ENCODE measurements around the gene EMP3. TPM values are rescaled to one million over a fixed set of nuclear protein-coding genes. Genes with fewer than 3 reads are reported as not detected.
"Not testable (repeated sequence)": the region's sequence is repeated elsewhere in the genome, so short reads cannot be mapped to it uniquely, and the experiment has no call there.

Gene EMP3
- total and polyA plus RNA-seq, 2 experiments from 2014 or later: 32.5 to 160 TPM

- TF ChIP-seq, protein P1, sequence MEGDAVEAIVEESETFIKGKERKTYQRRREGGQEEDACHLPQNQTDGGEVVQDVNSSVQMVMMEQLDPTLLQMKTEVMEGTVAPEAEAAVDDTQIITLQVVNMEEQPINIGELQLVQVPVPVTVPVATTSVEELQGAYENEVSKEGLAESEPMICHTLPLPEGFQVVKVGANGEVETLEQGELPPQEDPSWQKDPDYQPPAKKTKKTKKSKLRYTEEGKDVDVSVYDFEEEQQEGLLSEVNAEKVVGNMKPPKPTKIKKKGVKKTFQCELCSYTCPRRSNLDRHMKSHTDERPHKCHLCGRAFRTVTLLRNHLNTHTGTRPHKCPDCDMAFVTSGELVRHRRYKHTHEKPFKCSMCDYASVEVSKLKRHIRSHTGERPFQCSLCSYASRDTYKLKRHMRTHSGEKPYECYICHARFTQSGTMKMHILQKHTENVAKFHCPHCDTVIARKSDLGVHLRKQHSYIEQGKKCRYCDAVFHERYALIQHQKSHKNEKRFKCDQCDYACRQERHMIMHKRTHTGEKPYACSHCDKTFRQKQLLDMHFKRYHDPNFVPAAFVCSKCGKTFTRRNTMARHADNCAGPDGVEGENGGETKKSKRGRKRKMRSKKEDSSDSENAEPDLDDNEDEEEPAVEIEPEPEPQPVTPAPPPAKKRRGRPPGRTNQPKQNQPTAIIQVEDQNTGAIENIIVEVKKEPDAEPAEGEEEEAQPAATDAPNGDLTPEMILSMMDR (IDR thresholded peaks at IDR 0.05; ENCODE audit: low read depth, low read length): peak; percentile 41
- H3K4me1 ChIP-seq (ENCODE audit: low read depth): peaks cover 7% of the 10 kb centered on the region
- H3K27ac ChIP-seq: peak overlapping the region; percentile 51
- DNase-seq (ENCODE audit: low read depth in 1 of 2, low spot score in 1 of 2): peak; percentile 39 to 60
- no peaks in the 10 kb centered on the region for H3K36me3 ChIP-seq
- no peaks in the 10 kb centered on the region for H3K27me3 ChIP-seq
- no peaks in the 10 kb centered on the region for H3K9me3 ChIP-seq (ENCODE audit: low read depth)
- no peak overlapping the region for H3K4me3 ChIP-seq
These were observed 16.4 kb upstream of the EMP3 start for GRCh38 chr19:48308631-48309586.

DNA sequence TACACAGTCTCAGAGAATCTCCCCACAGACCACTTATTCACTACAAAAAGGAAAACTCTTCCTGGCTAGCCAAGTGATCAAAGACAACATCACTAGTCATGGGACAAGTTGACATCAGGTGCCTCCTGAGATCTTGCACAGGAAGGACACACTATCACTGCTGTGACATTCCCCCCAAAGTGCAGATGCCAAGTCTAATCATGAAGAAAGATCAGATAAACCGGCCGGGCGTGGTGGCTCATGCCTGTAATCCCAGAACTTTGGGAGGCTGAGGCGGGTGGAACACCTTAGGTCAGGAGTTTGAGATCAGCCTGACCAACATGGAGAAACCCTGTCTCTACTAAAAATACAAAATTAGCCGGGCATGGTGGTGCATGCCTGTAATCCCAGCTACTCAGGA, 15.6 kb upstream of the EMP3 start:
- H3K27ac ChIP-seq: peak overlapping the region; percentile 51

GRCh38 chr19:48310227-48310626, 15.1 kb upstream of the EMP3 start:
- Histone ChIP-seq H3K36me3 (no peaks in the 10 kb centered on the region), H3K27me3 (no peaks in the 10 kb centered on the region), H3K4me3 (no peak overlapping the region), H3K9me3 (ENCODE audit: low read depth) (no peaks in the 10 kb centered on the region), H3K4me1 (ENCODE audit: low read depth) (peaks cover 7% of the 10 kb centered on the region), H3K27ac (no peak overlapping the region)
- TF ChIP-seq, protein P1 (IDR thresholded peaks at IDR 0.05; ENCODE audit: low read depth, low read length): no peak
- DNase-seq (ENCODE audit: low read depth in 1 of 2, low spot score in 1 of 2): peak in 1 of 2 donors; percentile 22

More for the DNA sequence above, 15.6 kb upstream of the EMP3 start:
- not testable (repeated sequence) for H3K36me3 ChIP-seq; H3K4me3 ChIP-seq; H3K9me3 ChIP-seq (ENCODE audit: low read depth); H3K27me3 ChIP-seq; H3K4me1 ChIP-seq (ENCODE audit: low read depth); DNase-seq (ENCODE audit: low read depth in 1 of 2, low spot score in 1 of 2)

DNA sequence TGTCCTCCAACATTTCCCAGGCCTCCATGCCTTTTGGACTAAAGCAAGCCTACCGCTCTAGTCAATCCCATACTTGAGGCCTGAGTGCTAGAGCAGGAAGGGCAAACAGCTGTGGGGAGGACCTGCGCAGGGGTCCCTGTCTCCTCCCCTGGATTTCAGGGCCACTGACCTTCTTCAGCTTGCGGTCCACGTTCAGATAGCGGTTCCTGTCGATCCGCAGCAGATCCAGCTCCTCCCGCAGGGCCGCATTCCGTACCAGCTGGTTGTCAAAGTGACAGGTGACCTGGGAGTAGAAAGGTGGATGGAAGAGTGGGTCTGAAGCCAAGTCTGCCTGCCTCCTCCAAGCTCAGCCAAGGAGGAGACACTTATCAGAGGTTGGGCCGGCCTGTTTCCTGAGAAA, 14.0 kb upstream of the EMP3 start:
- no peak for DNase-seq (ENCODE audit: low read depth in 1 of 2, low spot score in 1 of 2)
- H3K36me3 ChIP-seq: no peaks in the 10 kb centered on the region
- H3K4me3 ChIP-seq: no peak overlapping the region
- no peaks in the 10 kb centered on the region for H3K27me3 ChIP-seq
- H3K9me3 ChIP-seq (ENCODE audit: low read depth): no peaks in the 10 kb centered on the region
- TF ChIP-seq, protein P1 (IDR thresholded peaks at IDR 0.05; ENCODE audit: low read depth, low read length): no peak
- H3K27ac ChIP-seq: no peak overlapping the region
- peaks cover 7% of the 10 kb centered on the region for H3K4me1 ChIP-seq (ENCODE audit: low read depth)

- H3K27ac ChIP-seq: no peak overlapping the region
- DNase-seq (ENCODE audit: low read depth in 1 of 2, low spot score in 1 of 2): no peak
- no peaks in the 10 kb centered on the region for H3K9me3 ChIP-seq (ENCODE audit: low read depth)
- no peak overlapping the region for H3K4me3 ChIP-seq
- TF ChIP-seq, protein P1 (IDR thresholded peaks at IDR 0.05; ENCODE audit: low read depth, low read length): no peak
- H3K4me1 ChIP-seq (ENCODE audit: low read depth): no peaks in the 10 kb centered on the region
- no peaks in the 10 kb centered on the region for H3K27me3 ChIP-seq
- no peaks in the 10 kb centered on the region for H3K36me3 ChIP-seq
These were observed 9.6 kb upstream of the EMP3 start for GRCh38 chr19:48315712-48316111.

DNA sequence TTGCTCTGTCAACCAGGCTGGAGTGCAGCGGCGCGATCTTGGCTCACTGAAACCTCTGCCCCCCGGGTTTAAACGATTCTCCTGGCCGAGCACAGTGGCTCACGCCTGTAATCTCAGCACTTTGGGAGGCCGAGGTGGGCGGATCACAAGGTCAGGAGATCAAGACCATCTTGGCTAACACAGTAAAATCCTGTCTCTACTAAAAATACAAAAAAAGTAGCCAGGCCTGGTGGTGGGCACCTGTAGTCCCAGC, 7.7 kb upstream of the EMP3 start:
- not testable (repeated sequence) for H3K9me3 ChIP-seq (ENCODE audit: low read depth); H3K36me3 ChIP-seq; H3K4me3 ChIP-seq; DNase-seq (ENCODE audit: low read depth in 1 of 2, low spot score in 1 of 2); H3K4me1 ChIP-seq (ENCODE audit: low read depth); H3K27ac ChIP-seq; H3K27me3 ChIP-seq
